ENCODE results near the gene REEP2.

The REEP2 gene

DNA sequence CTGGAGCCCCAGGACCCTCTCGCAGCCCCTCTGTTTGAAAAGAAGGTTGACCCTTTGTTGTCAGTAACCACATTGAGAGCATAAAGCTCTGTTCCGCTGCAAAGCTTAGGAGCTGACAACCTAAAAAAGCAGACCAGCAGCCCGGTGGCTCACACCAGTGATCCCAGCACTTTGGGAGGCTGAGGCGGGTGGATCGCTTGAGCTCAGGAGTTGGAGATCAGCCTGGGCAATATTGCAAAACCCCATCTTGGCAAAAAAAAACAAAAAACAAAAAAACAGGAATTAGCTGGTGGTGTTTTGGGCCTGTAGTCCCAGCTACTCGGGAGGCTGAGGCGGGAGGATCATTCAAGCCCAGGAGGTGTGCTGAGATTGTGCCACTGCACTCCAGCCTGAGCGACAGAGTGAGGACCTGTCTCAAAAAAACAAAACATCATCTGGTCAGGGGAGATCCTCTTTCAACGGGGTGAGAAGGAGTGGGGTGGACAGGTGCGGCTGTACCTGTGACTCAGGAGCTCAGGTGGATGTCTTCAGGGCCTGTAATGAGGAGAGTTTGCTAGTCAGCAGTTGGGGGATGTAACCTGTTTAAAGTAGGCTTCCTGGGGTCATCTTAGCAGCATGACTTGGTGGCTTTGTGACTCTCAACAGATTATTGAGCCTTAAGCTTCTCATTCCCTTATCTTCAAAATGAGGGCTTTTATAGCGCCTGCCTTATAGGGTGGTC lies 694 bp upstream of the REEP2 start:
- H3K9ac ChIP-seq (ENCODE audit: low read length in 2 of 2) = peak overlapping the region; percentile 56 to 73
- peaks cover 25% of the 10 kb centered on the region for H3K4me1 ChIP-seq (ENCODE audit: control insufficient read depth, insufficient read depth, low read length)
- no peak overlapping the region for H3K27ac ChIP-seq (ENCODE audit: low read length)
- peaks cover 17 to 21% of the 10 kb centered on the region in 2 donors for H3K36me3 ChIP-seq (ENCODE audit: control insufficient read depth in 2 of 2, insufficient read depth in 2 of 2, low read length in 2 of 2)
- peak overlapping the region; percentile 27 to 74 for H3K4me3 ChIP-seq (ENCODE audit: low read length in 2 of 2)
- no peaks in the 10 kb centered on the region for H3K9me3 ChIP-seq (ENCODE audit: control insufficient read depth in 2 of 2, low read length in 2 of 2)
- no peaks in the 10 kb centered on the region for H3K27me3 ChIP-seq (ENCODE audit: control insufficient read depth in 1 of 2, insufficient read depth in 2 of 2, low read length in 2 of 2)

DNA sequence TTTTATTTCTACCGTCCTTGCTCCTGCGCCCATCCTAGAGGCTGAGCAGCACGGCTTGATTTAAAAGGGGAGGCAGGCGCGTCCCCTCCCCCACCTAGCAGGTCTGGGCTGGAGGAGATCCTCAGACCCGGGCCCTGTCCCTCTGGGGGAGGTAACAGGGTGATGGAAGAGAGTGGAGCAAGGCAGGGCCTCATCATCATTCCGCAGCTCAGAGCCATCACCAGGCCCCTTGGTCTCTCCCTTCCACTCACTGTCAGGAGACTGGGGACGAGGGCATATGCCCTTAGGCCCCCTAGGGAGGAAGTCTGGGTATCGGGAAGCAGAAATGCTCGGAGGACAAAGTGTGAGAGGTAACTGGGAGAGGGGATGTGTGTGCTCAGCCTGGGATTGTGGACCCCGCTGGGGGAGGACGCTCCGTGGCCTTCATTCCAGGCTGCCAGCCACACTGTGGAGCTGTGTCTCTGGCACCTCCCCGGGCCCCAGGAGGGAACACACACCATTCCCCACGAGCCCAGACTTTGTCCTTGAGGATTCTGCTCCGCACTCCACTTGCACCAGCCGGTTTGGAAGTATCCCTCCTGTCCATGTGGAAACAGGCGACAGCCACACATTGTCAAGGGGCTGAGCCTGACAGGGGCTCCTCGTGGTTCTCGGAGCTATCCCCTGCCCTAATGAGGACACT lies 761 bp downstream of the REEP2 start:
- Histone ChIP-seq H3K36me3 (ENCODE audit: control insufficient read depth in 2 of 2, insufficient read depth in 2 of 2, low read length in 2 of 2) (peaks cover 13 to 15% of the 10 kb centered on the region in 2 donors), H3K27ac (ENCODE audit: low read length) (peak overlapping the region; percentile 64), H3K27me3 (ENCODE audit: control insufficient read depth in 1 of 2, insufficient read depth in 2 of 2, low read length in 2 of 2) (no peaks in the 10 kb centered on the region), H3K9ac (ENCODE audit: low read length in 2 of 2) (peak overlapping the region; percentile 78 to 80), H3K4me1 (ENCODE audit: control insufficient read depth, insufficient read depth, low read length) (peaks cover 25% of the 10 kb centered on the region), H3K4me3 (ENCODE audit: low read length in 2 of 2) (peak overlapping the region; percentile 65 to 74), H3K9me3 (ENCODE audit: control insufficient read depth in 2 of 2, low read length in 2 of 2) (no peaks in the 10 kb centered on the region)

DNA sequence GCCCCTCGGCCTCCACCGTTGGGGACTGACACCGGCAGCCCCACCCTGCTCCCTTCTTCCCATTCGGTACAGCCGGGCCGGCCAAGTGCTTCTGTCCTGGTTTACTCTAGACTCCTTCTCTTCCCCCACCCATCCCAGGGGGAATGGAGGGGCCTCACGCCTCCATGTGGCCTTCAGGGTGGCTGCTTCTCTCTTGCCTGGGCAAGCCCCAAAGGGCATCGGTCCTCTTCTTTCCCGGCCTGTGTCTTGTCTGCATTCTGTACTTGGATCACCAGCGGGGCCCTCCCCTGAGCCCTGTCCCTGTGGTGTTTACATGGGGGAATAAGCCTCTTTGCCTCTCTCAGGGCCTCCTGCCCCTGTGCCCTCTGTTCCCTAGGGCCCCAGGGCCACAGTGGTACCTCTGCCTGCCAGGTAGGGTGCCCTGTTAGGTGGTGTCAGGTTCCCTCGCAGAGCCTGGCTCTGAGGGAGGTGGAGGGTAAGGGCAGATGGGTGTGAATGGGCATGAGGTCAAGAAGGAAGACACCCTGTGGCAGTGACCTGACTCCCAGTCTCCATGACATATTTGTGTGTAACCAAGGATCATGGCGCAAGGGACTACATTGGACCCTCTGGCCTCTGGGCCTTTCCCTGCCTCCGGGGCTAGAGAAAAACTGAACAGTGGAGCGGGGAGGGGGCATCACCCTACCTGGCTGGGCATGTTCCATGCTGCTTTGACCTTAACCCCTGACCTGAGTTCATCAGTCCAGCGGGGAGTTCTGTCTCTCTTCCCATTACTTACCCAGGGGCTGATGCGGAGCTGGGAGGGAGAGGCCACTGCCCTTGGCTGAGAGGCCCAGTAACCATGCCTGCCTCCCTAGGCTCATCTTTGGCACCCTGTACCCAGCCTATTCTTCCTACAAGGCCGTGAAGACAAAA lies 1.6 kb downstream of the REEP2 start:
- peaks cover 25% of the 10 kb centered on the region for H3K4me1 ChIP-seq (ENCODE audit: control insufficient read depth, insufficient read depth, low read length)
- H3K9me3 ChIP-seq (ENCODE audit: control insufficient read depth in 2 of 2, low read length in 2 of 2) = no peaks in the 10 kb centered on the region
- H3K4me3 ChIP-seq (ENCODE audit: low read length in 2 of 2) = peak overlapping the region; percentile 65 to 74
- H3K9ac ChIP-seq (ENCODE audit: low read length in 2 of 2) = peak overlapping the region; percentile 78 to 80
- H3K27me3 ChIP-seq (ENCODE audit: control insufficient read depth in 1 of 2, insufficient read depth in 2 of 2, low read length in 2 of 2) = no peaks in the 10 kb centered on the region
- H3K36me3 ChIP-seq (ENCODE audit: control insufficient read depth in 2 of 2, insufficient read depth in 2 of 2, low read length in 2 of 2) = peaks cover 7 to 8% of the 10 kb centered on the region in 2 donors
- H3K27ac ChIP-seq (ENCODE audit: low read length) = peak overlapping the region; percentile 64

DNA sequence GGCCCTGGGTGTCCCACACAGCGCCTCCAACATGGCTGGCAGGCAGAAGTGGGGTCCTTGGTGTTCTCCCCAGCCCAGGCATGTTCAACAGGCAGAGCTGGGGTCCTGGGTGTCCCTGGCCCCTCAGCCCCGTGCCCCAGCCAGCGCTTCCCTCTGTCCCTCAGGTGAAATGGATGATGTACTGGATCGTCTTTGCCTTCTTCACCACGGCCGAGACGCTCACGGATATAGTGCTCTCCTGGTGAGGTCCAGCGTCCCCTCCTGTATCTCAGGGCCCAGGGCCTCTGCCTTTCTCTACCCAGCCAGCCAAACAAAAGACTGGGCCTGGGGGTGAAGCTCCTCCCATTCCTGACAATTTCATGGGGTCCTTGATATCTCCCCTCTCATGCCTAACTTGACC lies 2.4 kb downstream of the REEP2 start:
- no peak overlapping the region for H3K4me3 ChIP-seq (ENCODE audit: low read length in 2 of 2)
- H3K27me3 ChIP-seq (ENCODE audit: control insufficient read depth in 1 of 2, insufficient read depth in 2 of 2, low read length in 2 of 2) = no peaks in the 10 kb centered on the region
- H3K4me1 ChIP-seq (ENCODE audit: control insufficient read depth, insufficient read depth, low read length) = peaks cover 25% of the 10 kb centered on the region
- peaks cover 0 to 2% of the 10 kb centered on the region in 2 donors for H3K36me3 ChIP-seq (ENCODE audit: control insufficient read depth in 2 of 2, insufficient read depth in 2 of 2, low read length in 2 of 2)
- H3K9ac ChIP-seq (ENCODE audit: low read length in 2 of 2) = no peak overlapping the region
- H3K9me3 ChIP-seq (ENCODE audit: control insufficient read depth in 2 of 2, low read length in 2 of 2) = no peaks in the 10 kb centered on the region
- H3K27ac ChIP-seq (ENCODE audit: low read length) = no peak overlapping the region

DNA sequence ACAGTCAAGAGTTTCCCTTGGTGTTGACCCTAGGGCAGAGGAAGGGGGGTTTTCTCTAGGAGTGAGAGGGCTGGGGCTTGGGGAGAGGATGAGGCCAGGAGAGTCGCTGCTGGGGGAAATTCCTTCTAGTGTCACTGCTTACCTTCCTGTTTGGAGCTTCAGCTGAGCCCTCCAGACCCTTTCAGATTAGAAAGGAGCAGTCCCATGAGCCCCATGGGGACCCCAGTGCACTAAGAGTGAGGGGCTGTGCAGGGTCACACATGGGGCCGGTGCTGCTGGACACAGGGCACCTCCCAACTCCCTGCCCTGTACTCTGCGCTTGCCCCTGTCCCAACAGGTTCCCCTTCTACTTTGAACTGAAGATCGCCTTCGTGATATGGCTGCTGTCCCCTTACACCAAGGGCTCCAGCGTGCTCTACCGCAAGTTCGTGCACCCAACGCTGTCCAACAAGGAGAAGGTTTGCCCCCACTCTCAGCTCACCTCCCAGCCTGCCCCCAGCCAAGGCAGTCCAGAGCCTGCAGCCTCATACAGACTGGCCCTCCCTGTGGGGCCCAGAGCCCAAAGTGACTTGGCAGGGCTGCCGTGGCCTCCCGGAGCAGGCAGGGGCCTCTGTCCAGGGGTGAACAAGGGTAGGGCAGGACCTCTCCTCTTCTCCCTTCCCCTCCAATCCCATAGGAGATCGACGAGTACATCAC lies 5.4 kb downstream of the REEP2 start:
- Histone ChIP-seq H3K9me3 (ENCODE audit: control insufficient read depth in 2 of 2, low read length in 2 of 2) (no peaks in the 10 kb centered on the region), H3K27me3 (ENCODE audit: control insufficient read depth in 1 of 2, insufficient read depth in 2 of 2, low read length in 2 of 2) (no peaks in the 10 kb centered on the region), H3K36me3 (ENCODE audit: control insufficient read depth in 2 of 2, insufficient read depth in 2 of 2, low read length in 2 of 2) (no peaks in the 10 kb centered on the region), H3K9ac (ENCODE audit: low read length in 2 of 2) (no peak overlapping the region), H3K27ac (ENCODE audit: low read length) (no peak overlapping the region), H3K4me3 (ENCODE audit: low read length in 2 of 2) (no peak overlapping the region), H3K4me1 (ENCODE audit: control insufficient read depth, insufficient read depth, low read length) (peaks cover 14% of the 10 kb centered on the region)

DNA sequence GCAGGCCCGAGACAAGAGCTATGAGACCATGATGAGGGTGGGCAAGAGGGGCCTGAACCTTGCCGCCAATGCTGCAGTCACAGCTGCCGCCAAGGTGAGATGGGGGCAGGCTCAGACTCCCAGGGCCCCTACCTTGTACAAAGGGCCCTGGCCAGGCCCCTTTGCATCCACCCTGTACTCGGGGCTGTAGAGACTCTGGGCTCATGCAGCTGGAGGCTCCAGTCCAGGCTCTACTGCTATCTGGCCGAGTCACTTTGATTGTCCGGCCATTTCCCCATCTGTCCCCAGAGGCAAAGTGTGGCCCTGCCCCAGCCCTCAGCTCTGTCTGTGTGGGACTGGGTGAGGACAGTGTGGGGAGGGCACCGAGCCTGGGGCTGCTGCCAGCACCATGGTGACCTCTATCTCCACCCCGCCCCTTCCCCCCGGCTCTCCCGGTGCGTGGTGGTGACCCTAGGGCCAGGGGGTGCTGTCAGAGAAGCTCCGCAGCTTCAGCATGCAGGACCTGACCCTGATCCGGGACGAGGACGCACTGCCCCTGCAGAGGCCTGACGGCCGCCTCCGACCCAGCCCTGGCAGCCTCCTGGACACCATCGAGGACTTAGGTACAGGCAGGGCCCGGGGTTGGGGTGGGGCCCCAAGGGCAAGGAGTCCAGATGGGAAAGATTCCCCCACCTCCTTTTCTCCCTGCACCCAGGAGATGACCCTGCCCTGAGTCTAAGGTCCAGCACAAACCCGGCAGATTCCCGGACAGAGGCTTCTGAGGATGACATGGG lies 6.1 kb downstream of the REEP2 start:
- H3K27me3 ChIP-seq (ENCODE audit: control insufficient read depth in 1 of 2, insufficient read depth in 2 of 2, low read length in 2 of 2) = no peaks in the 10 kb centered on the region
- H3K4me3 ChIP-seq (ENCODE audit: low read length in 2 of 2) = no peak overlapping the region
- H3K27ac ChIP-seq (ENCODE audit: low read length) = no peak overlapping the region
- H3K9ac ChIP-seq (ENCODE audit: low read length in 2 of 2) = no peak overlapping the region
- no peaks in the 10 kb centered on the region for H3K36me3 ChIP-seq (ENCODE audit: control insufficient read depth in 2 of 2, insufficient read depth in 2 of 2, low read length in 2 of 2)
- H3K4me1 ChIP-seq (ENCODE audit: control insufficient read depth, insufficient read depth, low read length) = peaks cover 13% of the 10 kb centered on the region
- no peaks in the 10 kb centered on the region for H3K9me3 ChIP-seq (ENCODE audit: control insufficient read depth in 2 of 2, low read length in 2 of 2)

DNA sequence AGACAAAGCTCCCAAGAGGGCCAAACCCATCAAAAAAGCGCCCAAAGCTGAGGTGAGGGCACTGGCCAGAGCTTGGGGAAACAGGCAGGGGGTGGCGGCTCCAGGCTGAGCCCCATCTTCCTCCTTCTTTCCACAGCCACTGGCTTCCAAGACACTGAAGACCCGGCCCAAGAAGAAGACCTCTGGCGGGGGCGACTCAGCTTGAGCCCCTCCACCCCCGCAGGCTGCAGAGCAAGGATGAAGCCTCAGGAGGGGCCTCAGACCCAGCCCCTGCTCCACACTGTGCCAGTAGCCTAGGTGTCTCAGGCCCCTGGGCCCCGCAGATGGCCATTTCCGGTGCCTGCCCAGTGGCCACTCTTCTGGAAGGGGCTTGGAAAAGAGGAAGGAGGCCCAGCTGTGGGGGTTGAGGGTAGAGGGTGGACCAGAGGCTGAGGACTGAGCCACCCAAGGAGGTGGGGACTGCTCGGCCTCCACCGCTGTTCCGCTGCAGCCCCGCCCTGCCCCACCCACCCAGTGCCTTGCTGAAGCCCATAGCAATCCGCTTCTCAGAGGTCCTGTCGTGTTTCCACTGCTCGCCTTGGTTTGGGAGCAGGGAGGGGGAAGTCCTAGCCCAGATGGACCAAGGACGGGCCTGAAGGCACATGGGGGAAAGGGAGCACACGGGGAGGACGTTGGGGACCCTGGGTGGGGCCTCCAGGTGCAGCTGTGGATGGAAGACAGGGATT lies 6.9 kb downstream of the REEP2 start:
- Histone ChIP-seq H3K36me3 (ENCODE audit: control insufficient read depth in 2 of 2, insufficient read depth in 2 of 2, low read length in 2 of 2) (no peaks in the 10 kb centered on the region), H3K4me3 (ENCODE audit: low read length in 2 of 2) (no peak overlapping the region), H3K9ac (ENCODE audit: low read length in 2 of 2) (no peak overlapping the region), H3K9me3 (ENCODE audit: control insufficient read depth in 2 of 2, low read length in 2 of 2) (no peaks in the 10 kb centered on the region), H3K27ac (ENCODE audit: low read length) (no peak overlapping the region), H3K4me1 (ENCODE audit: control insufficient read depth, insufficient read depth, low read length) (peaks cover 10% of the 10 kb centered on the region), H3K27me3 (ENCODE audit: control insufficient read depth in 1 of 2, insufficient read depth in 2 of 2, low read length in 2 of 2) (no peaks in the 10 kb centered on the region)

DNA sequence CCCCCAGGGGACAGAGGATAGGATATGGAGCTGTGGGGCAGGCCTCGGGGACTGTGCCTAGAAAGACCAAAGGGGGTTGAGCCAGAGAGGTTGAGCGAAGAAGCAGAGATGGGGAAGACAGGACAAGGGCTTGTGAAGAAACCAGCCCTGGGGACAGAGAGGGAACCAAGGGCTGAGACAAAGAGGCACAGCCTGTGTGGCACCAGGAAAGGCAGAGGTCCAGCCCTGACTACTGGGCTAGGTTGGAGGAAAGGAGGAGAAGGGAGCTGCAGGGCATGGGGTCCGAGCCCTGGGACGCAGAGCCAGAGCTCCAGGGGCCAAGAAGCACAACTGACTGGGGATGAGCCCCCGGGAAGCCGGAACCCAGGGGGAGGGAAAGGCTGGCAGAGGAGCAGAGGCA lies 9.2 kb downstream of the REEP2 start:
- no peak overlapping the region for H3K4me3 ChIP-seq (ENCODE audit: low read length in 2 of 2)
- H3K27me3 ChIP-seq (ENCODE audit: control insufficient read depth in 1 of 2, insufficient read depth in 2 of 2, low read length in 2 of 2) = no peaks in the 10 kb centered on the region
- H3K9ac ChIP-seq (ENCODE audit: low read length in 2 of 2) = no peak overlapping the region
- peaks cover 10% of the 10 kb centered on the region for H3K4me1 ChIP-seq (ENCODE audit: control insufficient read depth, insufficient read depth, low read length)
- no peak overlapping the region for H3K27ac ChIP-seq (ENCODE audit: low read length)
- no peaks in the 10 kb centered on the region for H3K9me3 ChIP-seq (ENCODE audit: control insufficient read depth in 2 of 2, low read length in 2 of 2)
- H3K36me3 ChIP-seq (ENCODE audit: control insufficient read depth in 2 of 2, insufficient read depth in 2 of 2, low read length in 2 of 2) = no peaks in the 10 kb centered on the region

DNA sequence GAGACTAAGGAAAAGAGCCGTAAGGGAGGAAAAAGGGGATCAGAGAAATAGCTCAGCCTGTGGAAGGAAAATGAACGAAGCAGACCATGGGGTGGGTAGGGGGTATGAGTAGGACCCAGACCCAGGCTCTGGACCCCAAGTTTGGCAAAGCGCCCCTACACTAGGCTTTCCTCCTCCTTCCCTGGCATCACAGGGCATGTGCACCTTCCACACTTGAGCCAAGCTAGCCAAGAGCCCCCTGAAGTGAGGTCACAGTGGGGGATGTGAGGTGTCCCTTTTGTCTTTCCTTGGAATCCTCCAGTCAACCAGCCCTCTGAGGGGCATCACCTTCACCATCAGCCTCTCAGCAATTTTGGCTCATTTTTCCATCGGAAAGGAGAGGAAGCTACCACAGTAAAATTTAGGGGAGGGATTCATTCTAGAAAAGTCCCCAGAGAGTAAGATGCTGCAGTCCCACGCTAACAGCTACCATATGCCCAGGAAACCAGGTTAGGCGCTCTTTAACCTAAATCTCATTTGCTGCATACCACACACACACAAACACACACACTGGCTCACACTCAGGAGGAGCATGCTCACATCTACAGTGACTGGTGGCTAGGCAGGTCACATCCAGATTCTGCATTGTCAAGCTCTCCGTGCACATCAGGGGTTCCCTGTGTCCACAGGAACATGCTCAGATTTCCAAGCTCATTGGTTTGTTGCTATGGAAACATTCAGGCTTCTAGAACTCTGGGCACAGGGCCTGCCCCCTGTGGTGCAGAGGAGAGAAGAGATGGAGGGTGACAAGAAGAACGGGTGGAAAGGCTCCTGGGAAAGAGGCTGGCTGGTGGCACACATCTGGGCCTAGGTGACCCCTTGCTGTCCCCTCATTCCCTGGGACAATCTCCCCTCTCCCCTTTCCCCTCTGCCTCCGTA lies 9.9 kb downstream of the REEP2 start:
- no peak overlapping the region for H3K27ac ChIP-seq (ENCODE audit: low read length)
- peak overlapping the region in 1 of 2 donors; percentile 77 for H3K9ac ChIP-seq (ENCODE audit: low read length in 2 of 2)
- no peaks in the 10 kb centered on the region for H3K36me3 ChIP-seq (ENCODE audit: control insufficient read depth in 2 of 2, insufficient read depth in 2 of 2, low read length in 2 of 2)

More for the DNA sequence above, 9.9 kb downstream of the REEP2 start:
- Histone ChIP-seq H3K4me3 (ENCODE audit: low read length in 2 of 2) (no peak overlapping the region), H3K27me3 (ENCODE audit: control insufficient read depth in 1 of 2, insufficient read depth in 2 of 2, low read length in 2 of 2) (no peaks in the 10 kb centered on the region), H3K4me1 (ENCODE audit: control insufficient read depth, insufficient read depth, low read length) (peaks cover 10% of the 10 kb centered on the region), H3K9me3 (ENCODE audit: control insufficient read depth in 2 of 2, low read length in 2 of 2) (no peaks in the 10 kb centered on the region)

Measured in stomach smooth muscle (tissue), 2 donors.